Activated T-helper 17 cell treated with anti-CD3 and anti-CD28 coated beads, Interleukin-2, amount 50 U/mL, for 72 hours (primary cell): ENCODE measurements around the gene DEPDC1B. TPM values are rescaled to one million over a fixed set of nuclear protein-coding genes. Genes with fewer than 3 reads are reported as not detected.
A peak's percentile ranks its signal among the peaks of the same experiment; 100 is the strongest.
"Not testable (repeated sequence)": the region's sequence is repeated elsewhere in the genome, so short reads cannot be mapped to it uniquely, and the experiment has no call there.

Experiments used
- ATAC-seq: fragments of 150-1000 bp; cut with Tn5 transposase; replicated peaks from 2 replicates; pipeline ENCODE4 v1.10.0; 2021; ENCODE audit warnings: mild to moderate bottlenecking, moderate library complexity
- H3K27ac Mint-ChIP-seq: one replicate; pipeline ENCODE4 v1.8.0; 2022; ENCODE audit warnings: mixed read lengths
- H3K27me3 Mint-ChIP-seq: one replicate; pipeline ENCODE4 v1.8.0; 2022; ENCODE audit warnings: mixed read lengths
- H3K36me3 Mint-ChIP-seq: one replicate; pipeline ENCODE4 v1.8.0; 2022; ENCODE audit warnings: low read depth, mild to moderate bottlenecking, mixed read lengths
- H3K4me1 Mint-ChIP-seq: one replicate; pipeline ENCODE4 v1.8.0; 2022; ENCODE audit warnings: mixed read lengths
- H3K4me3 Mint-ChIP-seq: one replicate; pipeline ENCODE4 v1.8.0; 2022; ENCODE audit warnings: mild to moderate bottlenecking, mixed read lengths
- H3K9me3 Mint-ChIP-seq: one replicate; pipeline ENCODE4 v1.8.0; 2022; ENCODE audit warnings: mixed read lengths
- total RNA-seq, 2 donors: library from RNA; stranded (reverse); gene quantifications; one replicate each; pipeline ENCODE4 v1.2.3, GENCODE V29; 2022

Gene DEPDC1B
- total RNA-seq, 2 donors from 2014 or later: 29.5 to 37.9 TPM

- H3K27me3 Mint-ChIP-seq: peaks cover 24% of the 10 kb centered on the region
- no peak for ATAC-seq
- no peak overlapping the region for H3K27ac Mint-ChIP-seq
- H3K4me3 Mint-ChIP-seq: no peak overlapping the region
- H3K4me1 Mint-ChIP-seq: peaks cover 4% of the 10 kb centered on the region
- H3K9me3 Mint-ChIP-seq: peaks cover 8% of the 10 kb centered on the region
- no peaks in the 10 kb centered on the region for H3K36me3 Mint-ChIP-seq
Observed at GRCh38 chr5:60712950-60713349, 13.0 kb upstream of the DEPDC1B start.

GRCh38 chr5:60711892-60712291 lies 11.9 kb upstream of the DEPDC1B start:
- not testable (repeated sequence) for H3K36me3 Mint-ChIP-seq, H3K27ac Mint-ChIP-seq, ATAC-seq, H3K4me3 Mint-ChIP-seq, H3K9me3 Mint-ChIP-seq, H3K4me1 Mint-ChIP-seq
- peaks cover 24% of the 10 kb centered on the region for H3K27me3 Mint-ChIP-seq

- Mint-ChIP-seq H3K4me3 (no peak overlapping the region), H3K27me3 (peaks cover 21% of the 10 kb centered on the region), H3K27ac (no peak overlapping the region), H3K4me1 (peaks cover 4% of the 10 kb centered on the region), H3K9me3 (peaks cover 8% of the 10 kb centered on the region), H3K36me3 (no peaks in the 10 kb centered on the region)
- ATAC-seq: no peak
Observed at GRCh38 chr5:60710362-60710761, 10.4 kb upstream of the DEPDC1B start.

GRCh38 chr5:60705144-60705543 lies 5.2 kb upstream of the DEPDC1B start:
- H3K27ac Mint-ChIP-seq: no peak overlapping the region
- ATAC-seq: no peak
- no peaks in the 10 kb centered on the region for H3K9me3 Mint-ChIP-seq
- H3K27me3 Mint-ChIP-seq: peaks cover 1% of the 10 kb centered on the region
- H3K4me3 Mint-ChIP-seq: no peak overlapping the region
- no peaks in the 10 kb centered on the region for H3K4me1 Mint-ChIP-seq
- no peaks in the 10 kb centered on the region for H3K36me3 Mint-ChIP-seq

- Mint-ChIP-seq H3K4me3 (no peak overlapping the region), H3K4me1 (peaks cover 3% of the 10 kb centered on the region), H3K27me3 (no peaks in the 10 kb centered on the region), H3K9me3 (no peaks in the 10 kb centered on the region), H3K36me3 (no peaks in the 10 kb centered on the region), H3K27ac (no peak overlapping the region)
- ATAC-seq: no peak
Observed at GRCh38 chr5:60703944-60704343, 4.0 kb upstream of the DEPDC1B start.

GRCh38 chr5:60701321-60701968 lies 1.5 kb upstream of the DEPDC1B start:
- ATAC-seq: no peak
- Mint-ChIP-seq H3K4me1 (peaks cover 8% of the 10 kb centered on the region), H3K9me3 (no peaks in the 10 kb centered on the region), H3K27ac (no peak overlapping the region), H3K36me3 (no peaks in the 10 kb centered on the region), H3K4me3 (peak overlapping the region; percentile 93), H3K27me3 (no peaks in the 10 kb centered on the region)

- Mint-ChIP-seq H3K4me1 (peaks cover 8% of the 10 kb centered on the region), H3K27me3 (no peaks in the 10 kb centered on the region), H3K4me3 (peak overlapping the region; percentile 93), H3K36me3 (no peaks in the 10 kb centered on the region), H3K27ac (peak overlapping the region; percentile 80), H3K9me3 (no peaks in the 10 kb centered on the region)
- ATAC-seq: peak; percentile 15
Observed at GRCh38 chr5:60700416-60700757, 421 bp upstream of the DEPDC1B start.

- H3K27ac Mint-ChIP-seq: peak overlapping the region; percentile 80
Observed at GRCh38 chr5:60699288-60699608, 718 bp downstream of the DEPDC1B start.

GRCh38 chr5:60698336-60698735 lies 1.6 kb downstream of the DEPDC1B start:
- Mint-ChIP-seq H3K9me3 (no peaks in the 10 kb centered on the region), H3K4me1 (peaks cover 8% of the 10 kb centered on the region), H3K4me3 (peak overlapping the region; percentile 93), H3K27ac (no peak overlapping the region), H3K27me3 (no peaks in the 10 kb centered on the region), H3K36me3 (no peaks in the 10 kb centered on the region)
- ATAC-seq: no peak

More at GRCh38 chr5:60699288-60699608, 718 bp downstream of the DEPDC1B start:
- no peaks in the 10 kb centered on the region for H3K27me3 Mint-ChIP-seq
- H3K4me1 Mint-ChIP-seq: peaks cover 8% of the 10 kb centered on the region
- H3K36me3 Mint-ChIP-seq: no peaks in the 10 kb centered on the region
- ATAC-seq: no peak
- no peaks in the 10 kb centered on the region for H3K9me3 Mint-ChIP-seq
- peak overlapping the region; percentile 93 for H3K4me3 Mint-ChIP-seq

GRCh38 chr5:60690326-60690725 lies 9.6 kb downstream of the DEPDC1B start:
- no peaks in the 10 kb centered on the region for H3K27me3 Mint-ChIP-seq
- H3K4me1 Mint-ChIP-seq: no peaks in the 10 kb centered on the region
- no peak overlapping the region for H3K4me3 Mint-ChIP-seq
- H3K9me3 Mint-ChIP-seq: no peaks in the 10 kb centered on the region
- no peaks in the 10 kb centered on the region for H3K36me3 Mint-ChIP-seq
- ATAC-seq: no peak
- H3K27ac Mint-ChIP-seq: no peak overlapping the region

GRCh38 chr5:60688980-60689379 lies 11.0 kb downstream of the DEPDC1B start:
- no peak for ATAC-seq
- Mint-ChIP-seq H3K4me1 (peaks cover 5% of the 10 kb centered on the region), H3K9me3 (no peaks in the 10 kb centered on the region), H3K4me3 (no peak overlapping the region), H3K36me3 (no peaks in the 10 kb centered on the region), H3K27ac (no peak overlapping the region), H3K27me3 (no peaks in the 10 kb centered on the region)

- no peak overlapping the region for H3K4me3 Mint-ChIP-seq
- peak; percentile 72 for ATAC-seq
Observed at GRCh38 chr5:60687927-60688720, 11.8 kb downstream of the DEPDC1B start.

GRCh38 chr5:60686157-60686556 lies 13.8 kb downstream of the DEPDC1B start:
- no peaks in the 10 kb centered on the region for H3K9me3 Mint-ChIP-seq
- no peak overlapping the region for H3K27ac Mint-ChIP-seq
- H3K4me1 Mint-ChIP-seq: peaks cover 5% of the 10 kb centered on the region
- no peaks in the 10 kb centered on the region for H3K36me3 Mint-ChIP-seq
- no peaks in the 10 kb centered on the region for H3K27me3 Mint-ChIP-seq
- ATAC-seq: no peak
- no peak overlapping the region for H3K4me3 Mint-ChIP-seq

More at GRCh38 chr5:60687927-60688720, 11.8 kb downstream of the DEPDC1B start:
- Mint-ChIP-seq H3K27ac (no peak overlapping the region), H3K36me3 (no peaks in the 10 kb centered on the region), H3K27me3 (no peaks in the 10 kb centered on the region), H3K9me3 (no peaks in the 10 kb centered on the region), H3K4me1 (peaks cover 5% of the 10 kb centered on the region)

- H3K27me3 Mint-ChIP-seq: no peaks in the 10 kb centered on the region
- peaks cover 5% of the 10 kb centered on the region for H3K4me1 Mint-ChIP-seq
- no peak overlapping the region for H3K27ac Mint-ChIP-seq
- H3K4me3 Mint-ChIP-seq: no peak overlapping the region
- no peaks in the 10 kb centered on the region for H3K9me3 Mint-ChIP-seq
- no peak for ATAC-seq
- no peaks in the 10 kb centered on the region for H3K36me3 Mint-ChIP-seq
Observed at GRCh38 chr5:60685700-60686099, 14.3 kb downstream of the DEPDC1B start.

GRCh38 chr5:60685028-60685427 lies 14.9 kb downstream of the DEPDC1B start:
- H3K4me1 Mint-ChIP-seq: peaks cover 5% of the 10 kb centered on the region
- no peak overlapping the region for H3K27ac Mint-ChIP-seq
- no peaks in the 10 kb centered on the region for H3K9me3 Mint-ChIP-seq
- ATAC-seq: no peak
- H3K27me3 Mint-ChIP-seq: no peaks in the 10 kb centered on the region
- H3K4me3 Mint-ChIP-seq: no peak overlapping the region
- no peaks in the 10 kb centered on the region for H3K36me3 Mint-ChIP-seq
